Measurements from ENCODE around the gene SKAP1.

SKAP1 gene

DNA sequence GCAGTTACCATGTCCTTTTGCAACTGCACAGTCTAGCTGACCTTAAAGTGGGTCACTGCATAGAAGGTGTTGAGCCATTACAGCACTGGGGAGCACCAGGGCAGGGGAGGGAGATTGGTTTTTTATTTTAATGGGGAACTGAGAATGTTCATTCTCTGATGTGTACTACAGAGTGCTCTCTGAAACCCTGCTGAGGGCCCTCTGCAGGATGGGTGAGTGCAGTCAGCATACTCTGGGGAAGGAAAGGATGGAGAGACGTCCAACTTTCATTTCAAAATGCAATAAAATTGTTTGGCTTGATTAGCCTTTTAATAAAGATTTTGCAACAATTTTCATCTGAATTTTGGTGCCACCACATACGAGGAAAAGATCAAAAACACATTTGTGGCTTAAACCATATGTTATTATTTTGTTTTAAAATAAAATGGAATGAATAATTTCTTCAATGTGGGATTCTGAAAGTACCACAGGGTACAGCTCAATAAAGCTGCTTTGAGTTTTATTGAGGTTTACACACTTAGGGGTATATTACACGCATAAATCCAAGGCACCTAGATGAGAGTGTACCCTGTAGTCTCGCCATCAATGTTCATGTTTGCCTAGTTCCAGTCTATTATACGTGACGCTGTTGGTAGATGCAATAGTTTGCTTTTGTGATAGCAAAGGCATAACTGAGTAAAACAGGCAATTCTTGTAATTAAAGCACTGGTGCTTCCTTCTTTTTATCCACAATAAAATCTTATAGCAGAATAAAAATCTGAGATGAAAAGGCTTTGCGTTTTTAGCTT, 249.0 kb downstream of the SKAP1 start:
- no peak overlapping the region for H3K4me3 ChIP-seq
- H3K27ac ChIP-seq: no peak overlapping the region
- TF ChIP-seq FOXP2 (optimal IDR thresholded peaks at IDR 0.05; ENCODE audit: control extremely low read depth, extremely low read length, insufficient read depth) (no peak), POLR2AphosphoS5 (IDR thresholded peaks at IDR 0.05; ENCODE audit: borderline replicate concordance, low read depth, low read length) (no peak), EZH2 (IDR thresholded peaks at IDR 0.05) (no peak)
- no peaks in the 10 kb centered on the region for H3K9me3 ChIP-seq (ENCODE audit: low read depth, low read length)
- H3K9ac ChIP-seq (ENCODE audit: insufficient read length): no peak overlapping the region
- H3K36me3 ChIP-seq (ENCODE audit: insufficient read depth, low read length): no peaks in the 10 kb centered on the region
- no peak for DNase-seq (ENCODE audit: low read depth, low spot score)

GRCh38 chr17:48179071-48179945, 250.7 kb downstream of the SKAP1 start:
- H3K9ac ChIP-seq (ENCODE audit: insufficient read length): no peak overlapping the region
- peak overlapping the region; percentile 7; the same call in 1 of the 2 replicates for H3K27ac ChIP-seq
- TF ChIP-seq POLR2AphosphoS5 (IDR thresholded peaks at IDR 0.05; ENCODE audit: borderline replicate concordance, low read depth, low read length): no peak
- no peak for TF ChIP-seq EZH2 (IDR thresholded peaks at IDR 0.05)
- no peak for TF ChIP-seq FOXP2 (optimal IDR thresholded peaks at IDR 0.05; ENCODE audit: control extremely low read depth, extremely low read length, insufficient read depth)
- no peaks in the 10 kb centered on the region for H3K36me3 ChIP-seq (ENCODE audit: insufficient read depth, low read length)
- H3K9me3 ChIP-seq (ENCODE audit: low read depth, low read length): no peaks in the 10 kb centered on the region
- no peak for DNase-seq (ENCODE audit: low read depth, low spot score)
- peak overlapping the region; percentile 24; the same call in 1 of the 2 replicates for H3K4me3 ChIP-seq

- no peak for TF ChIP-seq EZH2 (IDR thresholded peaks at IDR 0.05)
- TF ChIP-seq FOXP2 (optimal IDR thresholded peaks at IDR 0.05; ENCODE audit: control extremely low read depth, extremely low read length, insufficient read depth): no peak
- TF ChIP-seq POLR2AphosphoS5 (IDR thresholded peaks at IDR 0.05; ENCODE audit: borderline replicate concordance, low read depth, low read length): no peak
- no peak overlapping the region; the same call in 1 of the 2 replicates for H3K27ac ChIP-seq
- H3K9me3 ChIP-seq (ENCODE audit: low read depth, low read length): no peaks in the 10 kb centered on the region
- no peak for DNase-seq (ENCODE audit: low read depth, low spot score)
- H3K9ac ChIP-seq (ENCODE audit: insufficient read length): no peak overlapping the region
- H3K36me3 ChIP-seq (ENCODE audit: insufficient read depth, low read length): no peaks in the 10 kb centered on the region
- peak overlapping the region; percentile 24; the same call in 1 of the 2 replicates for H3K4me3 ChIP-seq
Measured at GRCh38 chr17:48178317-48178716, 251.7 kb downstream of the SKAP1 start.

DNA sequence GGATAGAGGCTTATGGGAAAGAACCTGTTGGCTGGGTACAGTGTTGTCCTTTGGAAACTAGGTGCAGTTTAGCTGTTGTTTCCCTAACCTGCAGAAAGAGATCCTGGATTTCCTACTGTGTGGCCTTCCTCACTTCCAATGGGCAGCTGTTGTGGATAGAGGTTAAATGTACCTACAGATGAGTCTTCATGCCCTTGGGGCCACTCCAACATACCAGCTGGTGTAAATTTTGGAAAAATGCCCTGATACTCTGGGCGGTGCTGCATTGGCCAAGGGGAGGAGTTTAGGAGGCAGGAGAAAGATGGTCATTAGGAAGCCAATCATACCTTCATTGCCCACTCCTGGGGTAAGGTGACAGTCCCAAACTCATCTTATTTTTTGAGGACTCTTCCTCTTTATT, 252.2 kb downstream of the SKAP1 start:
- no peak for DNase-seq (ENCODE audit: low read depth, low spot score)
- Histone ChIP-seq H3K9me3 (ENCODE audit: low read depth, low read length) (no peaks in the 10 kb centered on the region), H3K36me3 (ENCODE audit: insufficient read depth, low read length) (no peaks in the 10 kb centered on the region), H3K4me3 (no peak overlapping the region), H3K27ac (no peak overlapping the region), H3K9ac (ENCODE audit: insufficient read length) (no peak overlapping the region)
- TF ChIP-seq EZH2 (IDR thresholded peaks at IDR 0.05) (no peak), POLR2AphosphoS5 (IDR thresholded peaks at IDR 0.05; ENCODE audit: borderline replicate concordance, low read depth, low read length) (no peak), FOXP2 (optimal IDR thresholded peaks at IDR 0.05; ENCODE audit: control extremely low read depth, extremely low read length, insufficient read depth) (no peak)

- Histone ChIP-seq H3K27ac (peak overlapping the region; percentile 84), H3K36me3 (ENCODE audit: insufficient read depth, low read length) (no peaks in the 10 kb centered on the region), H3K9ac (ENCODE audit: insufficient read length) (peak overlapping the region; percentile 58), H3K4me3 (peak overlapping the region; percentile 22; the same call in 1 of the 2 replicates), H3K9me3 (ENCODE audit: low read depth, low read length) (no peaks in the 10 kb centered on the region)
- no peak for DNase-seq (ENCODE audit: low read depth, low spot score)
- TF ChIP-seq EZH2 (IDR thresholded peaks at IDR 0.05) (no peak), FOXP2 (optimal IDR thresholded peaks at IDR 0.05; ENCODE audit: control extremely low read depth, extremely low read length, insufficient read depth) (no peak), POLR2AphosphoS5 (IDR thresholded peaks at IDR 0.05; ENCODE audit: borderline replicate concordance, low read depth, low read length) (no peak)
Measured at GRCh38 chr17:48176471-48176855, 253.6 kb downstream of the SKAP1 start.

DNA sequence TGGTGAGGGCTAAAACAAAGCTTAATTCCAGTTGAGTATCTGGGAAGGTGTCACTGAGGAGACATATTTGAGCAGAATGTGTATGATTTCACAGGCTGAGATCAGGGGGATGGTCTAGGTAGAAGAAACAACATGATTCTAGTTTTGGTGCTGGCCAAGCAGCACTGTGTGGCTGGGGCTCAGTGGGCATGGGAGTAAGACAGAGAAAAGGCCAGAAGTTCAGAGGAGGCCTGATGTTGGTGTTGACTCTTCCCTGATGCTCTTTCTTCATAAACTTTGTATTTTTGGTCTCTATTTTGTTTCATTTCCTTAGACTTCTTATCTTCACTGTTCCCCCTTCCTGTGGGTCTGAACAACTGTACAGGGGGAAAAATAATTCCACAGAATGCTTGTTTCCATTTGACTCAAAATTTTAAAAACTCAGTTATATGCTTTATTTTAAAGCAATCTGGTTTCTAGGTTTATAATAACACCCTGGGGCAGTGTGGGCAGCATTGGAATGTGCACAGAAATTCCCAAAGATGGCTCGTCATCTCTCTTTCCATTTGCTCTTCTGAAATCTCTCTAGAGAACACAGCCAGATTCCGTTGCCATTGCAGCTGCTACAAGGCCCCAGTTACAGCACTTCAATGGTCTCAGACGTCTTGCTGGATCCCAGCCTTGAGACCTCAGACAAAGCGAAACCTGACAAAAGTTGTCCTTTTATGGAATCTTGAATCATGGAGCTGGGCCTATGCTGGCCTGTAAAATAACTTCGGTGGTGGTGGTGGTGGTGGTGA, 254.1 kb downstream of the SKAP1 start:
- DNase-seq (ENCODE audit: low read depth, low spot score): no peak
- no peaks in the 10 kb centered on the region for H3K36me3 ChIP-seq (ENCODE audit: insufficient read depth, low read length)
- H3K4me3 ChIP-seq: peak overlapping the region; percentile 22; the same call in 1 of the 2 replicates
- peak overlapping the region; percentile 58 for H3K9ac ChIP-seq (ENCODE audit: insufficient read length)
- peak overlapping the region; percentile 84 for H3K27ac ChIP-seq
- no peak for TF ChIP-seq FOXP2 (optimal IDR thresholded peaks at IDR 0.05; ENCODE audit: control extremely low read depth, extremely low read length, insufficient read depth)
- no peak for TF ChIP-seq EZH2 (IDR thresholded peaks at IDR 0.05)
- no peak for TF ChIP-seq POLR2AphosphoS5 (IDR thresholded peaks at IDR 0.05; ENCODE audit: borderline replicate concordance, low read depth, low read length)
- no peaks in the 10 kb centered on the region for H3K9me3 ChIP-seq (ENCODE audit: low read depth, low read length)

DNA sequence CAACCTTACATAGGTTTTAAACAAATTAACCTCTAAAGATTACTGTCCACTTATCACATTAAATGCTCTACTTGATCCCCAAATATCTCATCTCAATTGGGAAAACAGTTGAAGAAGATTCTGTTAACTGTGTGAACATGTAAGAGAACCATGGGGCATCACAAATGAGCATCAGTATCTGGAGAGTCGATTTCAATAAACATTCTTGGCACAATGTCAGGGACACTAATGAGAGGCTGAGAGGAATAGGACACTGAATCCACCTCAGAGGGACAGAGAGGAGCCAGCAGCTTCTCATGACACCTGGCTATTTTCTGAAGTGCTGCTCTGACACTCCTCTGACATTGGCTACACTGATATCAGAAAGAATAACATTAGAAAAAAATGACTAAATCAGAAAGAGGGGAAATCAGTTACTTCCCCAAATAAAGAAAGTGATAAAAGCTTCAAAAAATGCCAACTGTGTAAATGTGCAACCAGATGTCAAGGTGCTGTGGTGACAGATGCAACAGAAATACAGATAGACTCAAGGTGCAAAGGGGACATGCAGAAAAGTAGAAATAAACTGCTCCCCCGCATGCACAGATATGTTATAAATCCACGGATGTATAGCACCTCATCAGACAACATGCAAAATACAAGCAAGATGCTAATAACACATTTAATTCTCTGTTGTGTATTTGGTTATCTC, 255.0 kb downstream of the SKAP1 start:
- TF ChIP-seq FOXP2 (optimal IDR thresholded peaks at IDR 0.05; ENCODE audit: control extremely low read depth, extremely low read length, insufficient read depth): no peak
- no peak for TF ChIP-seq EZH2 (IDR thresholded peaks at IDR 0.05)
- TF ChIP-seq POLR2AphosphoS5 (IDR thresholded peaks at IDR 0.05; ENCODE audit: borderline replicate concordance, low read depth, low read length): no peak
- DNase-seq (ENCODE audit: low read depth, low spot score): no peak
- Histone ChIP-seq H3K4me3 (no peak overlapping the region), H3K9me3 (ENCODE audit: low read depth, low read length) (no peaks in the 10 kb centered on the region), H3K36me3 (ENCODE audit: insufficient read depth, low read length) (no peaks in the 10 kb centered on the region), H3K27ac (no peak overlapping the region), H3K9ac (ENCODE audit: insufficient read length) (no peak overlapping the region)

Data from SK-N-MC (cell line).